CD4-positive, alpha-beta T cell treated with Interleukin-15 for 1 hour (primary cell): ENCODE data around the gene USP6NL.

ENCODE experiments used
- DNase-seq: peaks from one replicate; pipeline ENCODE4 v3.0.0-alpha.2; 2020

Gene USP6NL

GRCh38 chr10:11404901-11405300 is 206.5 kb downstream of the USP6NL start:
- no peak for DNase-seq
